ENCODE results near the gene DKC1.

- TF ChIP-seq CTCF (conservative IDR thresholded peaks at IDR 0.05 in 1 of 2, IDR thresholded peaks at IDR 0.05 in 1 of 2; ENCODE audit: extremely low read depth in 1 of 2, insufficient read depth in 1 of 2, low read depth in 1 of 2, low read length in 2 of 2) = no peak
- TF ChIP-seq EZH2 (IDR thresholded peaks at IDR 0.05; ENCODE audit: borderline replicate concordance, low read length) = no peak
Observed at GRCh38 chrX:154742613-154743012, 20.1 kb upstream of the DKC1 start.

Measured in mammary epithelial cell (primary cell).